K562 (cell line): Measurements from ENCODE around the gene OR2W1. TPM values are rescaled to one million over a fixed set of nuclear protein-coding genes. Genes with fewer than 3 reads are reported as not detected.
A peak's percentile ranks its signal among the peaks of the same experiment; 100 is the strongest.

Experiments
- C11orf30 ChIP-seq: fragments of 450-650 bp; IDR thresholded peaks from 2 replicates; pipeline ENCODE4 v1.6.1; 2016; ENCODE audit warnings: low read depth, mild to moderate bottlenecking
- CBFB ChIP-seq: sonication (generic); formaldehyde crosslinking; IDR thresholded peaks from 2 replicates; pipeline ENCODE4 v1.4.0; 2020; ENCODE audit warnings: mild to moderate bottlenecking, missing genetic modification reagents
- E2F3 ChIP-seq: fragments of 250-450 bp; sonication (Bioruptor Pico); IDR thresholded peaks from 2 replicates; pipeline ENCODE4 v1.4.0; 2020; ENCODE audit warnings: mild to moderate bottlenecking
- ILK ChIP-seq: fragments of 450-650 bp; IDR thresholded peaks from 2 replicates; pipeline ENCODE4 v1.6.1; 2016; ENCODE audit warnings: missing genetic modification characterization, low read depth, mild to moderate bottlenecking, missing compliant biosample characterization, moderate library complexity, borderline replicate concordance
- MBD2 ChIP-seq: sonication (generic); IDR thresholded peaks from 2 replicates; pipeline ENCODE4 v1.6.1; 2016; ENCODE audit warnings: low read depth, borderline replicate concordance
- MIER1 ChIP-seq: fragments of 450-650 bp; IDR thresholded peaks from 2 replicates; pipeline ENCODE4 v1.6.1; 2016; ENCODE audit warnings: antibody characterized with exemption, mild to moderate bottlenecking, low read depth
- PTRF ChIP-seq: fragments of 450-650 bp; IDR thresholded peaks from 2 replicates; pipeline ENCODE4 v1.6.1; 2016; ENCODE audit warnings: mild to moderate bottlenecking, missing genetic modification characterization, missing compliant biosample characterization
- RCOR1 ChIP-seq, 2 experiments: IDR thresholded peaks; 2 replicates each; pipeline ENCODE4 v1.6.1; 2012; ENCODE audit warnings: low read depth in 2 of 2, low read length in 2 of 2, borderline replicate concordance in 1 of 2, improper control_type of control experiment in 1 of 2
- TGIF2 ChIP-seq: sonication (generic); formaldehyde crosslinking; IDR thresholded peaks from 2 replicates; pipeline ENCODE4 v1.8.1; 2022; ENCODE audit warnings: mild to moderate bottlenecking, missing genetic modification reagents, moderate library complexity
- ZNF445 ChIP-seq: fragments of 250-450 bp; sonication (Bioruptor Pico); IDR thresholded peaks from 2 replicates; pipeline ENCODE4 v1.4.0; 2020; ENCODE audit warnings: low read depth, mild to moderate bottlenecking, moderate library complexity
- polyA plus RNA-seq, 8 experiments: library from polyadenylated mRNA; depleted of rRNA in 4 of 8; stranded (reverse) in 5 of 8; unstranded in 3 of 8; fragments of >200 nt; fragmentation: Nextera tagmentation in 2 of 8; fragmentation: Illumina TruSeq in 1 of 8; extraction: Ambion mirVana in 2 of 8; extraction: Trizol in 1 of 8; gene quantifications; 2 replicates each; pipeline versions ENCODE4 v1.2.1 to v1.2.3, GENCODE V29; 2011 to 2014; ENCODE audit warnings: inconsistent platforms in 1 of 8, missing spikeins in 1 of 8
- total RNA-seq, 7 experiments: library from RNA; depleted of rRNA in 6 of 7; stranded (reverse); fragments of >200 nt in 6 of 7; fragmentation: Illumina TruSeq in 2 of 7; extraction: Trizol in 2 of 7; gene quantifications; 2 replicates each; pipeline versions ENCODE4 v1.2.1 to v1.2.3, GENCODE V29; 2011 to 2021; ENCODE audit warnings: low replicate concordance in 1 of 7
- TF ChIP-seq, protein P1 (sequence below): fragments of 450-650 bp; formaldehyde crosslinking; IDR thresholded peaks from 2 replicates; pipeline ENCODE4 v1.4.0; 2020; ENCODE audit warnings: mild to moderate bottlenecking

Gene OR2W1
- total and polyA plus RNA-seq, 9 of the 15 experiments (the other 6 are each of a cell fraction or from before 2014, with no cell fraction given) = not detected

- peak; percentile 13; the same call in 1 of the 2 replicates for TF ChIP-seq ZNF445 (CRISPR knock-in tag)
- TF ChIP-seq E2F3 (CRISPR knock-in tag) = peak; percentile 91
- TF ChIP-seq MBD2 = peak; percentile 52; the same call in 1 of the 2 replicates
- no peak for TF ChIP-seq ILK (tag)
- TF ChIP-seq C11orf30 = peak; percentile 69
- TF ChIP-seq RCOR1 (IDR thresholded peaks at IDR 0.05; ENCODE audit: borderline replicate concordance in 1 of 2, low read depth in 2 of 2, low read length in 2 of 2) = peak in 1 of 2 experiments; percentile 51; a peak in 2 of 4 replicates
- no peak; the same call in 1 of the 2 replicates for TF ChIP-seq MIER1
- 0 out of 2 replicates have a peak, but pooled peaks have one; percentile 42 for TF ChIP-seq PTRF (tag)
- TF ChIP-seq CBFB (CRISPR knock-in tag) = no peak
- no peak for TF ChIP-seq TGIF2 (CRISPR knock-in tag)
- TF ChIP-seq, protein P1, sequence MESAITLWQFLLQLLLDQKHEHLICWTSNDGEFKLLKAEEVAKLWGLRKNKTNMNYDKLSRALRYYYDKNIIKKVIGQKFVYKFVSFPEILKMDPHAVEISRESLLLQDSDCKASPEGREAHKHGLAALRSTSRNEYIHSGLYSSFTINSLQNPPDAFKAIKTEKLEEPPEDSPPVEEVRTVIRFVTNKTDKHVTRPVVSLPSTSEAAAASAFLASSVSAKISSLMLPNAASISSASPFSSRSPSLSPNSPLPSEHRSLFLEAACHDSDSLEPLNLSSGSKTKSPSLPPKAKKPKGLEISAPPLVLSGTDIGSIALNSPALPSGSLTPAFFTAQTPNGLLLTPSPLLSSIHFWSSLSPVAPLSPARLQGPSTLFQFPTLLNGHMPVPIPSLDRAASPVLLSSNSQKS (CRISPR knock-in tag) = no peak
Measured at GRCh38 chr6:29005183-29005885, 39.6 kb downstream of the OR2W1 start, which contains the start of gene ZNF311 (continued).
